CD4-positive, alpha-beta T cell treated with Interferon alpha-2 for 1 hour (primary cell): ENCODE data around the gene RPL4.
"Not testable (repeated sequence)": the region's sequence is repeated elsewhere in the genome, so short reads cannot be mapped to it uniquely, and the experiment has no call there.

Experiments
- DNase-seq, 2 donors: peaks; one replicate each; pipeline ENCODE4 v3.0.0-alpha.2; 2020 to 2022

Gene RPL4

GRCh38 chr15:66504563-66505429 lies at the start of gene RPL4, which contains the start of gene ZWILCH:
Gene RPL4 (minus strand): TSS chr15:66504855. CDS start chr15:66504790, 65 bp downstream.
Gene ZWILCH (plus strand): TSS chr15:66505326. CDS start chr15:66505339, 13 bp downstream.
- DNase-seq: peak; percentile 84 to 90

- no peak for DNase-seq
These were observed 40.6 kb upstream of the RPL4 start for GRCh38 chr15:66545255-66545654.

GRCh38 chr15:66542896-66543295 lies 38.2 kb upstream of the RPL4 start:
- DNase-seq: no peak

GRCh38 chr15:66535056-66535455 lies 30.4 kb upstream of the RPL4 start:
- DNase-seq: no peak

GRCh38 chr15:66524838-66525237 lies 20.2 kb upstream of the RPL4 start:
- DNase-seq: no peak

GRCh38 chr15:66523926-66524325 lies 19.3 kb upstream of the RPL4 start:
- DNase-seq: no peak

GRCh38 chr15:66515901-66516322 lies 11.3 kb upstream of the RPL4 start:
- no peak for DNase-seq

GRCh38 chr15:66514586-66514985 lies 9.9 kb upstream of the RPL4 start:
- no peak for DNase-seq

- DNase-seq: no peak
These were observed 3.7 kb upstream of the RPL4 start for GRCh38 chr15:66508293-66508883.

- no peak for DNase-seq
These were observed 1.2 kb upstream of the RPL4 start for GRCh38 chr15:66505818-66506217.

- no peak for DNase-seq
These were observed 766 bp upstream of the RPL4 start for GRCh38 chr15:66505430-66505811.

- DNase-seq: no peak
These were observed 684 bp downstream of the RPL4 start for GRCh38 chr15:66503780-66504562.

GRCh38 chr15:66503041-66503648 lies 1.5 kb downstream of the RPL4 start:
- not testable (repeated sequence) for DNase-seq

- peak in 1 of 2 donors; percentile 18 for DNase-seq
These were observed 2.2 kb downstream of the RPL4 start for GRCh38 chr15:66502491-66502890.

GRCh38 chr15:66500346-66500745 lies 4.3 kb downstream of the RPL4 start:
- not testable (repeated sequence) for DNase-seq

GRCh38 chr15:66498501-66499386 lies 5.9 kb downstream of the RPL4 start:
- DNase-seq: peak in 1 of 2 donors; percentile 69

GRCh38 chr15:66497502-66498455 lies 6.9 kb downstream of the RPL4 start, which contains the start of gene SNAPC5:
Gene SNAPC5 (minus strand): TSS chr15:66497762. CDS start chr15:66497731, 31 bp downstream.
- DNase-seq: peak; percentile 96 to 97

- no peak for DNase-seq
These were observed 7.6 kb downstream of the RPL4 start for GRCh38 chr15:66496951-66497501.

GRCh38 chr15:66494262-66494661 lies 10.4 kb downstream of the RPL4 start:
- DNase-seq: no peak

- no peak for DNase-seq
These were observed 12.8 kb downstream of the RPL4 start for GRCh38 chr15:66491846-66492245.
